Epithelial cell of proximal tubule (primary cell): Measurements from ENCODE around the gene GAPT. TPM values are rescaled to one million over a fixed set of nuclear protein-coding genes. Genes with fewer than 3 reads are reported as not detected.

Experiments used
- DNase-seq: peaks from one replicate; pipeline ENCODE4 v3.0.0-alpha.2; 2011; ENCODE audit warnings: low read depth
- H3K4me3 ChIP-seq: 2 replicates; pipeline ENCODE4 v1.5.1; 2011; ENCODE audit warnings: low read depth, mild to moderate bottlenecking, low read length
- CTCF ChIP-seq: conservative IDR thresholded peaks from 2 replicates; pipeline ENCODE4 v1.5.1; 2012; ENCODE audit warnings: low read depth, mild to moderate bottlenecking, low read length
- total RNA-seq: library from RNA; depleted of rRNA; stranded (reverse); fragments of >200 nt; gene quantifications from 2 replicates; pipeline ENCODE4 v1.2.3, GENCODE V29; 2015

The GAPT gene
- total RNA-seq, 1 donor from 2014 or later = not detected

- no peak overlapping the region for H3K4me3 ChIP-seq
- TF ChIP-seq CTCF = no peak
- no peak for DNase-seq
These were observed 8.7 kb downstream of the GAPT start for GRCh38 chr5:58499941-58500340.

GRCh38 chr5:58501778-58502417, 10.7 kb downstream of the GAPT start:
- peak; percentile 27 for TF ChIP-seq CTCF
- no peak overlapping the region for H3K4me3 ChIP-seq
- no peak for DNase-seq

- no peak overlapping the region for H3K4me3 ChIP-seq
- TF ChIP-seq CTCF = no peak
- DNase-seq = no peak
These were observed 12.3 kb downstream of the GAPT start for GRCh38 chr5:58503390-58504046.

- TF ChIP-seq CTCF = no peak
- DNase-seq = no peak
- no peak overlapping the region for H3K4me3 ChIP-seq
These were observed 13.5 kb downstream of the GAPT start for GRCh38 chr5:58504766-58505165.

GRCh38 chr5:58505502-58505901, 14.3 kb downstream of the GAPT start:
- H3K4me3 ChIP-seq = no peak overlapping the region
- DNase-seq = no peak
- TF ChIP-seq CTCF = no peak

- no peak overlapping the region for H3K4me3 ChIP-seq
- no peak for DNase-seq
- TF ChIP-seq CTCF = no peak
These were observed 14.9 kb downstream of the GAPT start for GRCh38 chr5:58505971-58506640.
